HG03439 (cell line): ENCODE data around the gene FSTL4.

ENCODE experiments used
- ATAC-seq: cut with Tn5 transposase; IDR thresholded peaks from one replicate; pipeline ENCODE4 v1.9.1; 2021; ENCODE audit warnings: mild to moderate bottlenecking, moderate library complexity; ENCODE audit not compliant: unreplicated experiment

FSTL4 gene

GRCh38 chr5:133354323-133355185 lies 257.8 kb downstream of the FSTL4 start:
- ATAC-seq: no peak

GRCh38 chr5:133353741-133354140 lies 258.6 kb downstream of the FSTL4 start:
- ATAC-seq: no peak

- ATAC-seq: no peak
Measured at GRCh38 chr5:133348406-133348805, 263.9 kb downstream of the FSTL4 start.

GRCh38 chr5:133347039-133347438 lies 265.3 kb downstream of the FSTL4 start:
- ATAC-seq: no peak

GRCh38 chr5:133344266-133344665 lies 268.1 kb downstream of the FSTL4 start:
- no peak for ATAC-seq

- no peak for ATAC-seq
Measured at GRCh38 chr5:133343196-133343595, 269.1 kb downstream of the FSTL4 start.

- no peak for ATAC-seq
Measured at GRCh38 chr5:133341915-133342710, 270.2 kb downstream of the FSTL4 start.

GRCh38 chr5:133341296-133341695 lies 271.0 kb downstream of the FSTL4 start:
- ATAC-seq: no peak

GRCh38 chr5:133340822-133341221 lies 271.5 kb downstream of the FSTL4 start:
- ATAC-seq: no peak

- no peak for ATAC-seq
Measured at GRCh38 chr5:133340002-133340755, 272.2 kb downstream of the FSTL4 start.

- ATAC-seq: no peak
Measured at GRCh38 chr5:133338504-133339355, 273.6 kb downstream of the FSTL4 start.

- no peak for ATAC-seq
Measured at GRCh38 chr5:133337795-133338445, 274.4 kb downstream of the FSTL4 start.

GRCh38 chr5:133336969-133337410 lies 275.4 kb downstream of the FSTL4 start:
- no peak for ATAC-seq

- no peak for ATAC-seq
Measured at GRCh38 chr5:133336121-133336968, 276.0 kb downstream of the FSTL4 start.

- ATAC-seq: no peak
Measured at GRCh38 chr5:133334796-133335639, 277.3 kb downstream of the FSTL4 start.

GRCh38 chr5:133333326-133334150 lies 278.8 kb downstream of the FSTL4 start:
- ATAC-seq: no peak

GRCh38 chr5:133332439-133333024 lies 279.8 kb downstream of the FSTL4 start:
- no peak for ATAC-seq
